HG03460 (cell line): ENCODE measurements around the gene CSNK1G3.
"Not testable (repeated sequence)": the region's sequence is repeated elsewhere in the genome, so short reads cannot be mapped to it uniquely, and the experiment has no call there.

ENCODE experiments used
- ATAC-seq: cut with Tn5 transposase; IDR thresholded peaks from one replicate; pipeline ENCODE4 v1.9.1; 2021; ENCODE audit not compliant: unreplicated experiment

Gene CSNK1G3

GRCh38 chr5:123636006-123636405 lies 124.0 kb downstream of the CSNK1G3 start:
- no peak for ATAC-seq

- not testable (repeated sequence) for ATAC-seq
These were observed 125.1 kb downstream of the CSNK1G3 start for GRCh38 chr5:123637028-123637427.

- no peak for ATAC-seq
These were observed 127.3 kb downstream of the CSNK1G3 start for GRCh38 chr5:123639244-123639643.

GRCh38 chr5:123645024-123645603 lies 133.1 kb downstream of the CSNK1G3 start:
- ATAC-seq = no peak

- no peak for ATAC-seq
These were observed 135.1 kb downstream of the CSNK1G3 start for GRCh38 chr5:123647066-123647465.

- no peak for ATAC-seq
These were observed 139.3 kb downstream of the CSNK1G3 start for GRCh38 chr5:123651234-123651633.

GRCh38 chr5:123659011-123659410 lies 147.0 kb downstream of the CSNK1G3 start:
- ATAC-seq = no peak

- ATAC-seq = no peak
These were observed 147.5 kb downstream of the CSNK1G3 start for GRCh38 chr5:123659495-123659894.

- no peak for ATAC-seq
These were observed 153.0 kb downstream of the CSNK1G3 start for GRCh38 chr5:123664961-123665360.

GRCh38 chr5:123665822-123666371 lies 153.9 kb downstream of the CSNK1G3 start:
- ATAC-seq = no peak
